Smooth muscle cell of the coronary artery (primary cell): ENCODE data around the gene LCE1E. TPM values are rescaled to one million over a fixed set of nuclear protein-coding genes. Genes with fewer than 3 reads are reported as not detected.

Experiments
- total RNA-seq: library from RNA; depleted of rRNA; stranded (reverse); fragments of >200 nt; gene quantifications from 2 replicates; pipeline ENCODE4 v1.2.3, GENCODE V29; 2014; ENCODE audit warnings: low replicate concordance

Gene LCE1E
- total RNA-seq, result not detected in 2 replicates

DNA sequence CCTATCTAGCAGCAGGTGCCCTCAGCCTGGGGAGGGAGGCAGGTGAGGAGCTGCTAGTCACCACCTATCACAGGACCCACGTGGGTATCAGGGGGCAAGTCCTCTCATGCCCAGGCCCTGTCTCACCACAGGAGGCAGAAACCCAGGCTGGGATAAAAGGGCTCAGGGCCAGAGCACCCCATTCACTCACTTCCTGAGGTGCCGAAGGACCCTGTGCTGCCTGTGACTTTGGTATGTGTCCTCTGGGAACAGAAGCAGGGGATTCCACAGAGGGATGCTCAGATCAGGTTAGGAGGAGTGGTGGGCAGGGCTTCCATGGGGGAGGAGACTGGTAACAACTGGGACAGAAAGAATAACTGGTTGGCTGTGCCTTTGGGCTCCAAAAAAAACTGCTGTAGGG is at the start of gene LCE1E:
Gene LCE1E, plus strand, starts transcription at position 181 of the 400 bp plus-strand sequence. CDS start 1,043 bp downstream, outside the sequence.

DNA sequence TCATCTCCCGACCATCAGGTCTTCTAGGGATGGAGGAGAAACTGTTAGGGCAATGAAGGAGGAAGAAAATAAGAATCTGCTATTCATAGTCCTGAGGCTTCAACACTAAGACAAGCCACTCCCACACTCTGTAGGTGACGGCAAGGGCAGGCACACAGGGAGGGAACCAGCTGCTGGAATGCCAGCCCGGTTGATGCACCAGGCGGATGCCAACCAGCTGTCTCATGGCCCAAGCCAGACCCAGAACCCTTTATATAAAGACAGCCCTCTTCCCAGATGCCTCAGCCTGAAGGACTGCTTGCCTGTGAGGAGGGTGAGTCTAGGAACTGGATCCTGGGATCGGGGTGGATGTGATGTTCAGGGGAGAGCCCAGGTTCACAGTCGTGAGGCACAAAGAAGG is 28.3 kb upstream of the LCE1E start, which contains the start of gene KPRP:
Gene KPRP, plus strand, starts transcription at position 279 of the 400 bp plus-strand sequence. CDS start 1,564 bp downstream, outside the sequence.

GRCh38 chr1:152774875-152775274 is 11.2 kb upstream of the LCE1E start, which contains the start of gene LCE1F:
Gene LCE1F (plus strand): TSS chr1:152775140. CDS start chr1:152776372, 1,232 bp downstream.

GRCh38 chr1:152796421-152796820 is 10.4 kb downstream of the LCE1E start, which contains the start of gene LCE1D:
Gene LCE1D (plus strand): TSS chr1:152796721. CDS start chr1:152797795, 1,074 bp downstream.

DNA sequence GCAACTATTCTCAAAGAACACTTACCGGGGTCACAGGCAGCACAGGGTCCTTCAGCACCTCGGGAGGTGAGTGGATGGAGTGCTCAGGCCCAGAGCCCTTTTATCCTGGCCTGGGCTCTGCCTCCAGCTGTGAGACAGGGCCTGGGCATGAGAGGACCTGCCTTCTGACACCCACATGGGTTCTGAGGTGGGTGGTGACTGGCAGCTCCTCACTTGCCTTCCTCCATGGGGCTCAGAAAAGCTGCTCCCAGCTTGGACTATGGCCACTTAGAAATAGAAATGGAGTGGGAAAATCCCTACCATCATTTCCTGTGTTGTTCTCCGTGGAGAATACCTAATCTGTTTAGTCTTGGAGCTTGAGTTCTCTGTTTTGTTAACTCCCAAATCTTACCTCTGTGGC is 20.5 kb downstream of the LCE1E start, which contains the start of gene LCE1C:
Gene LCE1C, minus strand, starts transcription at position 76 of the 400 bp plus-strand sequence. CDS start 1,173 bp downstream, outside the sequence.

DNA sequence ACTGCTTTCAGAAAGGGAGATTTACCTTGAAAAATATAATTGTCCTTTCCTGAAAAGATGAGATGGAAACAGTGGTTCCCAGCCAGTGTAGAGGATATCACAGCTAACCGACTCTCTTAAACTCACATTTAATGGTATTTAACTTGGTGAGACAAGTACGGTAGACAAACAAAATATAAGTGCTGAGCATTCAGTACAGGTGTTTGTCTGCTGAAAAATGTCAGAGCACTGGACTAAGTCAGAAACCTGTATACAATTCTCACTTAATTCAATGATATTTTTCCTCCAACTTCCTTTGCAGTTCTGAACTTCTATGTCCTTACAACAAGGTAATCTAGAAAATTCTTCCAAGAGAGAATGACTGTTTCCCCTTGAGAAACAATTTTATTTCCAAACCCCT is 25.6 kb downstream of the LCE1E start, which contains the start of gene LCE1B:
Gene LCE1B, plus strand, starts transcription at position 301 of the 400 bp plus-strand sequence. CDS start 476 bp downstream, outside the sequence.

GRCh38 chr1:152827173-152827572 is 41.1 kb downstream of the LCE1E start, which contains the start of gene LCE1A:
Gene LCE1A (plus strand): TSS chr1:152827473. CDS start chr1:152827473, 0 bp downstream.

Other genes with a start within 250 kb of the LCE1E start
- not detected in 2 replicates for gene LCE3E, start 219.5 kb upstream of the LCE1E start, total RNA-seq
- not detected in 2 replicates for gene LCE3D, start 205.7 kb upstream of the LCE1E start, total RNA-seq
- not detected in 2 replicates for gene LCE3C, start 186.0 kb upstream of the LCE1E start, total RNA-seq
- not detected in 2 replicates for gene LCE3B, start 172.4 kb upstream of the LCE1E start, total RNA-seq
- not detected in 2 replicates for gene LCE3A, start 163.2 kb upstream of the LCE1E start, total RNA-seq
- gene LCE2D, start 122.9 kb upstream of the LCE1E start, total RNA-seq, result not detected in 2 replicates
- gene LCE2C, start 111.0 kb upstream of the LCE1E start, total RNA-seq, result not detected in 2 replicates
- not detected in 2 replicates for gene LCE2B, start 100.1 kb upstream of the LCE1E start, total RNA-seq
- gene LCE2A, start 87.9 kb upstream of the LCE1E start, total RNA-seq, result not detected in 2 replicates
- not detected in 2 replicates for gene LCE4A, start 78.1 kb upstream of the LCE1E start, total RNA-seq
- not detected in 2 replicates for gene KPRP, start 28.2 kb upstream of the LCE1E start, total RNA-seq
- gene LCE1F, start 11.1 kb upstream of the LCE1E start, total RNA-seq, result not detected in 2 replicates
- gene LCE1D, start 10.5 kb downstream of the LCE1E start, total RNA-seq, result not detected in 2 replicates
- gene LCE1C, start 20.4 kb downstream of the LCE1E start, total RNA-seq, result not detected in 2 replicates
- gene LCE1B, start 25.7 kb downstream of the LCE1E start, total RNA-seq, result not detected in 2 replicates
- gene LCE1A, start 41.2 kb downstream of the LCE1E start, total RNA-seq, result not detected in 2 replicates
- gene LCE6A, start 56.6 kb downstream of the LCE1E start, total RNA-seq, result not detected in 2 replicates
- gene LCE7A, start 73.7 kb downstream of the LCE1E start, total RNA-seq, result not detected in 2 replicates
- gene SMCP, start 92.1 kb downstream of the LCE1E start, total RNA-seq, result 0.35 TPM in 1 of 2 replicates, not detected in the other
- gene IVL, start 122.3 kb downstream of the LCE1E start, total RNA-seq, result not detected in 2 replicates
- not detected in 2 replicates for gene SPRR5, start 160.9 kb downstream of the LCE1E start, total RNA-seq
- not detected in 2 replicates for gene SPRR4, start 184.4 kb downstream of the LCE1E start, total RNA-seq
- gene SPRR1A, start 197.8 kb downstream of the LCE1E start, total RNA-seq, result not detected in 2 replicates
- gene SPRR3, start 215.5 kb downstream of the LCE1E start, total RNA-seq, result not detected in 2 replicates
- gene SPRR1B, start 244.9 kb downstream of the LCE1E start, total RNA-seq, result not detected in 2 replicates